ACHN (cell line): ENCODE data around the gene SLC49A4.

Source experiments
- DNase-seq: peaks from one replicate; pipeline ENCODE4 v3.0.0-alpha.2; 2015
- in situ Hi-C: cut with HindIII; loops from 2 replicates; pipeline ENCODE4 v1.10.0; 2017; ENCODE audit warnings: low sequenced_read_pairs, low pct_ligation_motif_present, low pct_unique_long_range_greater_than_20kb

Gene SLC49A4

GRCh38 chr3:122777563-122777962, 17.3 kb upstream of the SLC49A4 start:
- in situ Hi-C loops: no loop called here
- no peak for DNase-seq

GRCh38 chr3:122782804-122783203, 12.1 kb upstream of the SLC49A4 start:
- DNase-seq: no peak
- in situ Hi-C loops: no loop called here

GRCh38 chr3:122784436-122784835, 10.4 kb upstream of the SLC49A4 start:
- in situ Hi-C loops: no loop called here
- no peak for DNase-seq

- in situ Hi-C loops: no loop called here
- DNase-seq: no peak
These were observed 9.6 kb upstream of the SLC49A4 start for GRCh38 chr3:122785231-122785630.

GRCh38 chr3:122786066-122786465, 8.8 kb upstream of the SLC49A4 start:
- in situ Hi-C loops: no loop called here

GRCh38 chr3:122787872-122788271, 7.0 kb upstream of the SLC49A4 start:
- in situ Hi-C loops: no loop called here
- no peak for DNase-seq

More at GRCh38 chr3:122786066-122786465, 8.8 kb upstream of the SLC49A4 start:
- peak; percentile 64 for DNase-seq

GRCh38 chr3:122789585-122790273, 5.1 kb upstream of the SLC49A4 start:
- in situ Hi-C loops: no loop called here
- DNase-seq: no peak

- DNase-seq: peak; percentile 87
- in situ Hi-C loops: no loop called here
These were observed 1.1 kb upstream of the SLC49A4 start, which contains the start of gene HSPBAP1 for GRCh38 chr3:122793568-122794416. Gene HSPBAP1, minus strand, starts transcription at chr3:122793831. Its CDS starts 151 bp downstream, at chr3:122793680.

- DNase-seq: no peak
- in situ Hi-C loops: no loop called here
These were observed 438 bp upstream of the SLC49A4 start for GRCh38 chr3:122794483-122794778.

GRCh38 chr3:122795674-122796195, 866 bp downstream of the SLC49A4 start:
- in situ Hi-C loops: no loop called here
- no peak for DNase-seq

GRCh38 chr3:122797291-122797690, 2.4 kb downstream of the SLC49A4 start:
- in situ Hi-C loops: no loop called here
- no peak for DNase-seq

GRCh38 chr3:122799322-122799721, 4.5 kb downstream of the SLC49A4 start:
- DNase-seq: no peak
- in situ Hi-C loops: no loop called here

- no peak for DNase-seq
- in situ Hi-C loops: no loop called here
These were observed 5.2 kb downstream of the SLC49A4 start for GRCh38 chr3:122800031-122800430.

GRCh38 chr3:122800706-122801237, 5.9 kb downstream of the SLC49A4 start:
- no peak for DNase-seq
- in situ Hi-C loops: no loop called here

- in situ Hi-C loops: no loop called here
- DNase-seq: no peak
These were observed 7.5 kb downstream of the SLC49A4 start for GRCh38 chr3:122802323-122802722.

GRCh38 chr3:122803977-122804376, 9.1 kb downstream of the SLC49A4 start:
- in situ Hi-C loops: no loop called here
- no peak for DNase-seq

GRCh38 chr3:122810734-122811133, 15.9 kb downstream of the SLC49A4 start:
- in situ Hi-C loops: no loop called here
- no peak for DNase-seq

- DNase-seq: no peak
- in situ Hi-C loops: no loop called here
These were observed 21.7 kb downstream of the SLC49A4 start for GRCh38 chr3:122816587-122816986.
